ENCODE measurements around the gene NEK7.
"Not testable (repeated sequence)": the region's sequence is repeated elsewhere in the genome, so short reads cannot be mapped to it uniquely, and the experiment has no call there.

The NEK7 gene

GRCh38 chr1:198201956-198202784 lies 45.4 kb downstream of the NEK7 start:
- in situ Hi-C loops (cut with HindIII; ENCODE audit: low sequenced_read_pairs): no loop called here

DNA sequence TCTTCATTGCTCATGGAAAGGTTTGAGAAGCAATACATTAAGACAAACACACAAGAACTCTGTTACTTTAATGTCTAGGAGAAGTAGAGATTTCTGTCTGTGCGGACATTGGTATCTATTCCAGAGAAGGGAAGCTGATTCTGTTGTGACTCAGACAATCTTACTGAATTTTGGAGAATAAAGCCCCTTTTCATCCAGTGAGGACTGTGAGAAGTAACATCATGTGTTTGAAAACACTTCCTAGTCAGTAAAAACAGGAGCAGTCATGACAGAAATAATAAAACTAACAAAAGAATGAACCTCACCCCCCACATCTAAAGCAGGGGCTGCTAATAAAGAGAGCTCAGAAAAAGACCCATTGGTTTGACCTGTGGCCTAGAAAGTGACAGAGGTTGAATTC lies 46.6 kb downstream of the NEK7 start:
- in situ Hi-C loops (cut with HindIII; ENCODE audit: low sequenced_read_pairs): no loop called here

- in situ Hi-C loops (cut with HindIII; ENCODE audit: low sequenced_read_pairs): no loop called here
These were observed 48.4 kb downstream of the NEK7 start for GRCh38 chr1:198205016-198205684.

DNA sequence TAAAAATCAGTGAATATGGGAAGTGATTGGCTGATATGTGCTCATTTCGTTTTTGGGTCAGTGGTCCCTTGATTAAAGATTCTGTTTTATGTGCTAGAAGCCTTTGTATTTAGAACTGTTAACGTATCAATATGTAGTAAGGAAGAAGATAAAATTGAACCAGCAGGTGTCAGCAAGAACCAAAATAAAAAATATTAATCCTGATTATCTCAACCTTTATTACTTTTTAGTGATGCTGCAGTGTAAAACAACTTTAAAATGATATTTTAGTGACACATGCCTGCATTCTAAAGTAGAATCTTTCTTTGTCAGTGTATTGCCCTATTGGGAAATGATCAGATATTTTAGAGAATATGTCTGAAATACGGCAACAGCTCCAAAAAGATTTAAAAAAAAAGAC lies 49.5 kb downstream of the NEK7 start:
- in situ Hi-C loops (cut with HindIII; ENCODE audit: low sequenced_read_pairs): no loop called here

GRCh38 chr1:198211696-198212095 lies 54.9 kb downstream of the NEK7 start:
- in situ Hi-C loops (cut with HindIII; ENCODE audit: low sequenced_read_pairs): no loop called here

DNA sequence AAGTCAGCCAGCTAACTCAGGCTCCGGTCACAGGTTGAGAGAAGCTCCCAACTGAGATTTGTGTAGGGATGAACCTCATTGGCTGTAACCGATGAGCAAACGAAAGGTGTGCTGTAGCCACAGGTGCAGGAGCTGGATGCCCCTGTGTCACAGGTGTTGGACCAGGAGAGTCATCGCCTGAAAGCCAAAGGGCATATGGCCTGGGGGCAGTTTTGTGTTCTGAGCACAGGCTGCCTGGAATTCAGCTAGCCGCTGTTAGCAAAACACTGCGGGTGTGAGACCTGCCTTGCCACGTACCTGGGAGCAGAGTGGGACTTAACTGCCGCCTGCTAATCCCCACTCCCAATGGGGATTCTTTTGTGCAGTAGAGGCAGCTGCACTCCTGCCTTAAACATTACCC lies 55.3 kb downstream of the NEK7 start:
- in situ Hi-C loops (cut with HindIII; ENCODE audit: low sequenced_read_pairs): no loop called here

GRCh38 chr1:198212675-198213074 lies 55.9 kb downstream of the NEK7 start:
- in situ Hi-C loops (cut with HindIII; ENCODE audit: low sequenced_read_pairs): no loop called here

DNA sequence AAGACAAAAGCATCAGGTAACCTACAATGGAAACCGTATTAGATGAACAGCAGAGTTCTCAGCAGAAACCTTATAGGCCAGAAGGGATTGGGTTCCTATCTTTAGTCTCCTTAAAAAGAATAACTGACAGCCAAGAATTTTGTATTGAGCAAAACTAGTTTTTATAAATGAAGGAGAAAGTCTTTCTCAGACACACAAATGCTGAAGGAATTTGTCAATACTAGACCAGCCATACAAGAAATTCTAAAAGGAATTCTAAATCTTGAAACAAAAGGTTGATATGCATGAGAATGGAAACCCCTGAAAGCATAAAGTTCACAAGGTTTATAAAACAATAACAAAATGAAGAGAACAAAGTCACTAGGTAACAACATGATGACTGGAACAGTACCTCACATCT lies 58.1 kb downstream of the NEK7 start:
- in situ Hi-C loops (cut with HindIII; ENCODE audit: low sequenced_read_pairs): no loop called here

DNA sequence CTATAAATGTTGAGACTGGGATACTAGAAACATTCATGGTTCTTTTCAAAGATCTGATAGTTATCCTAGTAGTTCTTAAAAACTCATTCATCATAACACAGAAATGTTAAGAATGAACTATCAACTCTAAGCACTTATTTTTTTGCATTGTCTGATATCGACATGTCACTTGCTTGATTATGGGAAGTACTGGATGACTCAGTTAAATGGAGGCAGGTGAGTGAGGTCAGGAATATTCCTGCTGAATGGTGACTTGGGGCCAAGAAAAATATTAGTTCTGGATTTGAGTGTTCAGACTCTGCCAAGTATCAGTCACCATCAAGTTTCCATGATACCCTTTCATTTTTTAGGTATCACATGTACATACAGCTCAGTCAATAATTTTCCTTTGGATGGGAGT lies 63.6 kb downstream of the NEK7 start:
- in situ Hi-C loops (cut with HindIII; ENCODE audit: low sequenced_read_pairs): no loop called here

DNA sequence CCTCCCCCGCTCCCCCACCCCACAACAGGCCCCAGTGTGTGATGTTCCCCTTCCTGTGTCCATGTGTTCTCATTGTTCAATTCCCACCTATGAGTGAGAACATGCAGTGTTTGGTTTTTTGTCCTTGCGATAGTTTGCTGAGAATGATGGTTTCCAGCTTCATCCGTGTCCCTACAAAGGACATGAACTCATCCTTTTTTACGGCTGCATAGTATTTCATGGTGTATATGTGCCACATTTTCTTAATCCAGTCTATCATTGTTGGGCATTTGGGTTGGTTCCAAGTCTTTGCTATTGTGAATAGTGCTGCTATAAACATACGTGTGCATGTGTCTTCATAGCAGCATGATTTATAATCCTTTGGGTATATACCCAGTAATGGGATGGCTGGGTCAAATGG lies 70.2 kb downstream of the NEK7 start:
- in situ Hi-C loops (cut with HindIII; ENCODE audit: low sequenced_read_pairs): not testable (repeated sequence)

DNA sequence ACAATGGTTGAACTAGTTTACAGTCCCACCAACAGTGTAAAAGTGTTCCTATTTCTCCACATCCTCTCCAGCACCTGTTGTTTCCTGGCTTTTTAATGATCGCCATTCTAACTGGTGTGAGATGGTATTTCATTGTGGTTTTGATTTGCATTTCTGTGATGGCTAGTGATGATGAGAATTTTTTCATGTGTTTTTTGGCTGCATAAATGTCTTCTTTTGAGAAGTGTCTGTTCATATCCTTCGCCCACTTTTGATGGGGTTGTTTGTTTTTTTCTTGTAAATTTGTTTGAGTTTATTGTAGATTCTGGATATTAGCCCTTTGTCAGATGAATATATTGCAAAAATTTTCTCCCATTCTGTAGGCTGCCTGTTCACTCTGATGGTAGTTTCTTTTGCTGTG lies 70.7 kb downstream of the NEK7 start:
- in situ Hi-C loops (cut with HindIII; ENCODE audit: low sequenced_read_pairs): not testable (repeated sequence)

DNA sequence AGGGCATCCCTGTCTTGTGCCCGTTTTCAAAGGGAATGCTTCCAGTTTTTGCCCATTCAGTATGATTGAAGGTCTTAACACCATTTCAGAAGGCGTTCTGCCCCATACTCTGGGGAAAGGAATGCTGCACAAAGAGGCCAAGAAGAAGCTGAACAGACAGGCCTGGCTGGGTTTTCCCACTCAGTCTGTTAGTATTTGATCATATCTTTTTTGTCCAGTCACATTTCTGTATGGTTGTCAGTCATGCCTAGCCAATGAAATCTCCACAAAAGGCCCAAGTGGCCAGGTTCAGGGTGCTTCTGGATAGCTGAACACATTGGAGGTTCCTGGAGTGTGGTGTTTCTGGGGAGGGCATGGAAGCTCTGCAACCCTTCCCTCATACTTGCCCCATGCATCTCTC lies 72.1 kb downstream of the NEK7 start:
- in situ Hi-C loops (cut with HindIII; ENCODE audit: low sequenced_read_pairs): no loop called here

DNA sequence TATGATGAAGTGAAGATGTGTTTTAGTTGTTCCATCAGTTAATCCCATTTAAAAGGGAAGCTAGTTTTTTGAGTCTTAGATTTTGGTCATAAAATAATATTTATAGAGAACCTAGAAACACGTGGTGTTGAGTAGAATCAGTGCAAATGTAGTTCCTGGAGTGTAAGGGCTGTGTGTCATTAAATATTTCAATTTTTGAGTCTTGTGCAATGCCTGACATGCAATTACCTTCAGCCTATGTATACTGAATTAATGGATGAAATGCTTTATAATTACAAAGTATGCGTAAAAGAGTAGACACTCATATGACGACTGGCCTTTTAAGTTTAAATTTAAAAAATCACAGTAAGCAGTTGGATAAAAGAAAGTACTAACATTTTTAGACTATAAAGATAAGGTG lies 75.0 kb downstream of the NEK7 start:
- in situ Hi-C loops (cut with HindIII; ENCODE audit: low sequenced_read_pairs): no loop called here

DNA sequence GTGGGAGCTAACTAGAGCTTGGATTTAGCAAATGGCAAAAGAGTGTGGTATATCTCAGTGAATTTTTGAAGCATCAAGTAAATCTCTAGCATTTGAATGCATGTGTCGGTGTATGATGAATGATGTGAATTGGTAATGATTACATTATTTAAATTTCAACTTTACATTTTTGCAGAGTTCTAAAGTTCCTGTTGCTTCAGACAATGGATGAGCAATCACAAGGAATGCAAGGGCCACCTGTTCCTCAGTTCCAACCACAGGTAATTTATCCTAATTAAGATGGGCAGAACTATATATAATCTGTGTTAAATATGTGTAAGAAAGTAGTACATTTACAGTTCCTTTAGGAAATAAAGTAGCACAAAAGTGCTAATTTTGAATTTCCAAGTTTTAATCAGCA lies 75.6 kb downstream of the NEK7 start:
- in situ Hi-C loops (cut with HindIII; ENCODE audit: low sequenced_read_pairs): no loop called here

GRCh38 chr1:198232940-198233675 lies 76.3 kb downstream of the NEK7 start:
- in situ Hi-C loops (cut with HindIII; ENCODE audit: low sequenced_read_pairs): no loop called here

- in situ Hi-C loops (cut with HindIII; ENCODE audit: low sequenced_read_pairs): no loop called here
These were observed 77.9 kb downstream of the NEK7 start for GRCh38 chr1:198234520-198235251.

GRCh38 chr1:198238121-198238520 lies 81.3 kb downstream of the NEK7 start:
- in situ Hi-C loops (cut with HindIII; ENCODE audit: low sequenced_read_pairs): no loop called here

DNA sequence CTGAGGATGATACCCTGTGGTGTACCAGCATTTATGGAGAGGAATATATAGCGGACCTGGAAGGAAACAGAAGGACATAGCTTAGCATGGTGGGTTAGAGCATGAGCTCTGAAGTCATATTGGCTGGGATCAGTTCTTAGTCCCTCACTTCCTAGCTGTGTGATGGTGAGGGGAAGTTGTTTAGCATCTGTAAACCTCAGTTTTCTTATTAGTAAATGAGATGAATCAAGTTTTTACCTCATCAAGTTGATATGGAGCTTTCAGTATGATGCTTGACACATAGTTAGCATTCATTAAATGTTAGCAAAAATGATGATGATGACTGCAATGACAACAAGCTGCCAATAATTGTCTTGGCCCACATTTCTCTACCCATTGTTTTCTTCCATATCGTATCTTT lies 84.8 kb downstream of the NEK7 start:
- in situ Hi-C loops (cut with HindIII; ENCODE audit: low sequenced_read_pairs): no loop called here

GRCh38 chr1:198244772-198245171 lies 88.0 kb downstream of the NEK7 start:
- in situ Hi-C loops (cut with HindIII; ENCODE audit: low sequenced_read_pairs): no loop called here

DNA sequence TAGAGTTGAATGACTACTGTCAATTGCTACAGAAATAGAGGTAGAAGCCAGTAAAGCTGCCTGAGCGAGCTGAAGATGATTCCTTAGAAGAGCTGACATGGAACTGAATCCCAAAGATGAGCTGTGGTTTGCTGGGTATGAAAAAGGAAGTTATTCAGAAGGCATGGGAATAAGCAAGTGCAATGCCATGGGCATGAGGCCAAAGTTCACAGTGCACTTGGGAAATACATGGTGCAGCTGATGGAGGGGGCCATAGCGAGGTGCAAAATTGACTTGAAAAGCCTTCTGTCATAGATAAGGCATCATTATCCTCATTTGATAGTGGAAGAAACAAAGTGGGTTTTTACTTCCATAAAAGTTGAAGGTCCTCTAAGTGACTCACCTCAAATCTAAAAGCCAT lies 88.6 kb downstream of the NEK7 start:
- in situ Hi-C loops (cut with HindIII; ENCODE audit: low sequenced_read_pairs): no loop called here

- in situ Hi-C loops (cut with HindIII; ENCODE audit: low sequenced_read_pairs): no loop called here
These were observed 89.5 kb downstream of the NEK7 start for GRCh38 chr1:198246337-198246736.
